CD4-positive, alpha-beta T cell treated with Interferon gamma for 1 hour (primary cell): Measurements from ENCODE around the gene IL32.

Source experiments
- DNase-seq: peaks from one replicate; pipeline ENCODE4 v3.0.0-alpha.2; 2020

The IL32 gene

GRCh38 chr16:3065069-3065741, at the start of gene IL32:
IL32 (plus strand) TSS chr16:3065640; CDS start chr16:3065812, 172 bp downstream.
- peak; percentile 69 for DNase-seq

GRCh38 chr16:3015865-3016521, 49.4 kb upstream of the IL32 start:
- DNase-seq, result no peak

- DNase-seq, result no peak
These were observed 48.1 kb upstream of the IL32 start for GRCh38 chr16:3017344-3017743.

- peak; percentile 9 for DNase-seq
These were observed 47.5 kb upstream of the IL32 start, which contains the start of gene CLDN6 for GRCh38 chr16:3017794-3018506. CLDN6 (minus strand) TSS chr16:3018183; CDS start chr16:3016021, 2,162 bp downstream.

GRCh38 chr16:3019594-3020246, 45.7 kb upstream of the IL32 start:
- DNase-seq, result no peak

GRCh38 chr16:3020247-3020603, 45.2 kb upstream of the IL32 start, which contains the start of gene TNFRSF12A:
TNFRSF12A (plus strand) TSS chr16:3020368; CDS start chr16:3020398, 30 bp downstream.
- DNase-seq, result peak; percentile 72

- peak; percentile 56 for DNase-seq
These were observed 44.6 kb upstream of the IL32 start for GRCh38 chr16:3020604-3021448.

GRCh38 chr16:3021449-3022207, 43.8 kb upstream of the IL32 start:
- DNase-seq, result peak; percentile 62

- peak; percentile 67 for DNase-seq
These were observed 43.2 kb upstream of the IL32 start for GRCh38 chr16:3022208-3022683.

- DNase-seq, result no peak
These were observed 42.6 kb upstream of the IL32 start for GRCh38 chr16:3022684-3023414.

- no peak for DNase-seq
These were observed 42.1 kb upstream of the IL32 start for GRCh38 chr16:3023415-3023668.

- DNase-seq, result peak; percentile 96
These were observed 41.6 kb upstream of the IL32 start, which contains the start of the genes HCFC1R1 and THOC6 for GRCh38 chr16:3023669-3024478. HCFC1R1 (minus strand) TSS chr16:3023942; CDS start chr16:3023941, 1 bp downstream. THOC6 (plus strand) TSS chr16:3024035; CDS start chr16:3024327, 292 bp downstream.

GRCh38 chr16:3025032-3026002, 40.1 kb upstream of the IL32 start:
- no peak for DNase-seq

- no peak for DNase-seq
These were observed 39.4 kb upstream of the IL32 start for GRCh38 chr16:3026003-3026378.

GRCh38 chr16:3026609-3027488, 38.6 kb upstream of the IL32 start:
- DNase-seq, result no peak

- no peak for DNase-seq
These were observed 38.0 kb upstream of the IL32 start for GRCh38 chr16:3027489-3027795.

GRCh38 chr16:3027983-3028715, 37.3 kb upstream of the IL32 start:
- peak; percentile 84 for DNase-seq
